Motor neuron (in vitro differentiated cells): ENCODE data around the gene GLRB. TPM values are rescaled to one million over a fixed set of nuclear protein-coding genes. Genes with fewer than 3 reads are reported as not detected.

Source experiments
- ATAC-seq, 8 experiments: fragments of 200-7000 bp; cut with Tn5 transposase; replicated peaks in 6 of 8; 2 replicates each; pipeline ENCODE4 v1.8.0; 2021; ENCODE audit warnings: mild to moderate bottlenecking in 8 of 8, moderate library complexity in 8 of 8
- H3K27ac ChIP-seq, 2 donors: fragments of 250-450 bp; sonication (Bioruptor Pico); 2 replicates each; pipeline ENCODE4 v1.9.0; 2021; ENCODE audit warnings: antibody characterized with exemption in 2 of 2, mild to moderate bottlenecking in 2 of 2, moderate library complexity in 1 of 2
- H3K4me1 ChIP-seq, 2 donors: fragments of 250-450 bp; sonication (Bioruptor Pico); replicated peaks in 1 of 2; 2 replicates each; pipeline ENCODE4 v1.6.1; 2021; ENCODE audit warnings: antibody characterized with exemption in 2 of 2, mild to moderate bottlenecking in 2 of 2, moderate library complexity in 1 of 2
- H3K4me3 ChIP-seq, 5 donors: fragments of 250-450 bp; sonication (Bioruptor Pico); 2 replicates each; pipeline ENCODE4 v1.9.0; 2021; ENCODE audit warnings: antibody characterized with exemption in 5 of 5, mild to moderate bottlenecking in 5 of 5, moderate library complexity in 4 of 5
- WGBS, 10 experiments: fragments of 450-650 bp; shearing (Covaris generic); methylation state at CpG; one replicate each; pipeline ENCODE4 v1.0.0; 2022; 5-methylcytosine and 5-hydroxymethylcytosine counted together
- in situ Hi-C, 9 experiments: fragments of 400-800 bp; cut with MboI; loops; one replicate each; pipeline ENCODE4 v1.15.0; 2021; ENCODE audit warnings: low sequenced_read_pairs in 9 of 9, low pct_unique_long_range_greater_than_20kb in 2 of 9; ENCODE audit not compliant: unreplicated experiment in 9 of 9
- total RNA-seq, 8 experiments: library from RNA; unstranded; fragments of 300-600 nt; gene quantifications; 2 replicates each; pipeline versions ENCODE4 v1.2.3 to v1.2.4, GENCODE V29; 2022

GLRB gene
- total RNA-seq, 8 experiments from 2014 or later: 0.25 to 17.5 (median 6.5) TPM

- Histone ChIP-seq H3K27ac (peak overlapping the region; percentile 77 to 82), H3K4me3 (peak overlapping the region; percentile 58 to 87 (median 62)), H3K4me1 (peaks cover 0 to 11% of the 10 kb centered on the region in 2 donors)
- 0 to 20% (median 5%) methylated on average over 1 to 16 of the region's 24 CpGs; no CpG with 5 or more reads in 2 of the 10 experiments for WGBS, 10 experiments
- in situ Hi-C loops: loop anchor here in 5 of 9 experiments (25.0 kb wide), 4 partner anchors 341 to 941 kb away; partner anchors contain the start of gene GASK1B (in 1 of the 5)
- no peak for ATAC-seq
Measured at GRCh38 chr4:157221426-157221894, 145.5 kb downstream of the GLRB start.

Other genes starting within 250 kb of the GLRB start
- 10 to 100 TPM in 1 of 8 experiments, 1 to 10 TPM in 7; 5.4 to 43.0 (median 6.2) TPM for gene PDGFC, start 104.4 kb upstream of the GLRB start, total RNA-seq
- gene GRIA2, start 144.6 kb downstream of the GLRB start, total RNA-seq: 100 to 1,000 TPM in 2 of 8 experiments, 10 to 100 TPM in 3, 1 to 10 TPM in 2, not detected in 1; 5.3 to 146 (median 46.0) TPM